H1 (cell line): ENCODE data around the gene FRRS1. TPM values are rescaled to one million over a fixed set of nuclear protein-coding genes. Genes with fewer than 3 reads are reported as not detected.

ENCODE experiments used
- CTCF ChIA-PET: fragments of 300-600 bp; sonication (Branson Sonifier 250); formaldehyde crosslinking; loops from one replicate; lab custom pipeline; 2021; ENCODE audit not compliant: partially characterized antibody; lab: Charles Lee
- POLR2A ChIA-PET: fragments of 300-600 bp; sonication (Branson Sonifier 250); formaldehyde crosslinking; loops from one replicate; lab custom pipeline; 2021; ENCODE audit warnings: inconsistent platforms; ENCODE audit not compliant: partially characterized antibody; lab: Charles Lee
- DNase-seq, 2 experiments: peaks; one replicate each; pipeline versions ENCODE4 v3.0.0 to v3.0.0-alpha.2; 2010 to 2022; ENCODE audit warnings: low spot score in 2 of 2, low read depth in 1 of 2, mixed read lengths in 1 of 2
- FAIRE-seq: peaks from 2 replicates; lab custom pipeline; 2011; peaks lifted over from hg19 to GRCh38; lab: Jason Lieb, UNC
- H2AFZ ChIP-seq: 2 replicates; pipeline ENCODE4 v1.8.1; 2012; ENCODE audit warnings: low read length, inconsistent platforms
- H2AK5ac ChIP-seq: 2 replicates; pipeline ENCODE4 v1.6.1; 2013; ENCODE audit warnings: low read depth, low read length
- H2BK120ac ChIP-seq: replicated peaks from 2 replicates; pipeline ENCODE3; 2013; ENCODE audit warnings: low read depth, low read length, inconsistent platforms
- H2BK12ac ChIP-seq: 2 replicates; pipeline ENCODE4 v1.6.1; 2013; ENCODE audit warnings: low read depth, low read length
- H2BK15ac ChIP-seq: 2 replicates; pipeline ENCODE4 v1.6.1; 2013; ENCODE audit warnings: low read length
- H2BK20ac ChIP-seq: 2 replicates; pipeline ENCODE4 v1.6.1; 2013; ENCODE audit warnings: low read length
- H2BK5ac ChIP-seq: 2 replicates; pipeline ENCODE4 v1.6.1; 2013; ENCODE audit warnings: low read depth, low read length
- H3K14ac ChIP-seq: 2 replicates; pipeline ENCODE4 v1.6.1; 2013; ENCODE audit warnings: inconsistent platforms; ENCODE audit not compliant: insufficient read length
- H3K18ac ChIP-seq: 2 replicates; pipeline ENCODE4 v1.6.1; 2013; ENCODE audit warnings: low read length; ENCODE audit errors: extremely low read depth
- H3K23ac ChIP-seq: 2 replicates; pipeline ENCODE4 v1.6.1; 2013; ENCODE audit warnings: inconsistent platforms; ENCODE audit not compliant: insufficient read length
- H3K23me2 ChIP-seq: 2 replicates; pipeline ENCODE4 v1.6.1; 2013; ENCODE audit warnings: low read depth, low read length
- H3K27ac ChIP-seq: 2 replicates; pipeline ENCODE4 v1.6.1; 2011; ENCODE audit warnings: low read depth, low read length, inconsistent platforms
- H3K27me3 ChIP-seq, 4 experiments: replicated peaks in 1 of 4; 1 replicate in 1 of 4; 2 replicates in 3 of 4; pipeline versions ENCODE4 v1.6.1 to v1.8.1; 2011 to 2013; ENCODE audit warnings: low read length in 3 of 4, mild to moderate bottlenecking in 3 of 4, inconsistent platforms in 2 of 4, mixed read lengths in 2 of 4, moderate library complexity in 1 of 4; ENCODE audit not compliant: control insufficient read depth in 3 of 4, insufficient read depth in 3 of 4; ENCODE audit errors: extremely low read depth in 1 of 4
- H3K36me3 ChIP-seq, 4 experiments: 2 replicates each; pipeline versions ENCODE4 v1.6.1 to v1.8.1; 2011 to 2013; ENCODE audit warnings: mild to moderate bottlenecking in 4 of 4, low read length in 3 of 4, moderate library complexity in 2 of 4, control low read depth in 1 of 4, inconsistent platforms in 1 of 4; ENCODE audit not compliant: insufficient read depth in 4 of 4, control insufficient read depth in 2 of 4
- H3K4ac ChIP-seq: replicated peaks from 2 replicates; pipeline ENCODE3; 2013; ENCODE audit warnings: low read length, low read depth, mixed read lengths, inconsistent platforms; ENCODE audit not compliant: insufficient read length
- H3K4me1 ChIP-seq, 4 experiments: replicated peaks in 1 of 4; 1 replicate in 1 of 4; 2 replicates in 3 of 4; pipeline versions ENCODE4 v1.6.1 to v1.8.1; 2011 to 2013; ENCODE audit warnings: low read length in 3 of 4, inconsistent platforms in 2 of 4, mixed read lengths in 1 of 4; ENCODE audit not compliant: insufficient read depth in 4 of 4, control insufficient read depth in 3 of 4
- H3K4me2 ChIP-seq, 2 experiments: 2 replicates each; pipeline versions ENCODE4 v1.6.1 to v1.8.1; 2011 to 2013; ENCODE audit warnings: low read depth in 2 of 2, low read length in 2 of 2, control low read depth in 1 of 2, inconsistent platforms in 1 of 2, mild to moderate bottlenecking in 1 of 2; ENCODE audit not compliant: insufficient read depth in 1 of 2
- H3K4me3 ChIP-seq, 4 experiments: fragments of 200-600, 300-600 bp in 1 of 4; sonication (generic), shearing (Covaris generic), sonication (Bioruptor Twin) in 1 of 4; 2 replicates each; pipeline versions ENCODE4 v1.5.1 to v1.8.1; 2011 to 2016; ENCODE audit warnings: low read length in 4 of 4, low read depth in 3 of 4, control low read depth in 2 of 4, inconsistent platforms in 2 of 4, mild to moderate bottlenecking in 2 of 4, mixed read lengths in 1 of 4, moderate library complexity in 1 of 4; ENCODE audit not compliant: insufficient read depth in 2 of 4; ENCODE audit errors: extremely low read depth in 1 of 4
- H3K56ac ChIP-seq: replicated peaks from 2 replicates; pipeline ENCODE3; 2013; ENCODE audit warnings: low read depth, mild to moderate bottlenecking, mixed read lengths, low read length, inconsistent platforms; ENCODE audit not compliant: insufficient read length
- H3K79me1 ChIP-seq: 2 replicates; pipeline ENCODE4 v1.6.1; 2013; ENCODE audit warnings: low read depth, low read length, control low read depth
- H3K79me2 ChIP-seq, 2 experiments: 2 replicates each; pipeline versions ENCODE4 v1.6.1 to v1.8.1; 2012 to 2013; ENCODE audit warnings: low read length in 2 of 2, mild to moderate bottlenecking in 2 of 2, inconsistent platforms in 1 of 2; ENCODE audit not compliant: insufficient read depth in 2 of 2, control insufficient read depth in 1 of 2
- H3K9ac ChIP-seq, 4 experiments: replicated peaks in 1 of 4; 1 replicate in 1 of 4; 2 replicates in 3 of 4; pipeline versions ENCODE4 v1.6.1 to v1.8.1; 2011 to 2013; ENCODE audit warnings: low read depth in 3 of 4, low read length in 3 of 4, control low read depth in 2 of 4, mild to moderate bottlenecking in 2 of 4, moderate library complexity in 2 of 4, inconsistent platforms in 1 of 4; ENCODE audit errors: extremely low read depth in 1 of 4
- H3K9me3 ChIP-seq, 2 experiments: 2 replicates each; pipeline versions ENCODE4 v1.6.1 to v1.8.1; 2012 to 2013; ENCODE audit warnings: mild to moderate bottlenecking in 2 of 2, moderate library complexity in 2 of 2, control low read depth in 1 of 2, inconsistent platforms in 1 of 2, low read depth in 1 of 2, low read length in 1 of 2, mixed read lengths in 1 of 2; ENCODE audit not compliant: insufficient read depth in 2 of 2
- H4K20me1 ChIP-seq, 2 experiments: replicated peaks in 1 of 2; 2 replicates each; pipeline versions ENCODE3 to v1.8.1; 2011 to 2013; ENCODE audit warnings: inconsistent platforms in 2 of 2, low read length in 2 of 2, mild to moderate bottlenecking in 1 of 2; ENCODE audit not compliant: insufficient read depth in 2 of 2, control insufficient read depth in 1 of 2
- H4K5ac ChIP-seq: 2 replicates; pipeline ENCODE4 v1.6.1; 2013; ENCODE audit warnings: low read length, low read depth, mixed read lengths, inconsistent platforms; ENCODE audit not compliant: insufficient read length
- H4K8ac ChIP-seq: 2 replicates; pipeline ENCODE4 v1.8.0; 2013; ENCODE audit warnings: mild to moderate bottlenecking, moderate library complexity, low read length, inconsistent platforms; ENCODE audit not compliant: insufficient read depth; ENCODE audit errors: extremely low read depth
- H4K91ac ChIP-seq: replicated peaks from 2 replicates; pipeline ENCODE3; 2013; ENCODE audit warnings: low read length, mixed read lengths, inconsistent platforms; ENCODE audit not compliant: insufficient read length
- ASH2L ChIP-seq: fragments of 200-600, 300-600 bp; sonication (generic); IDR thresholded peaks from one replicate; pipeline ENCODE4 v1.7.1; 2017; ENCODE audit warnings: low read length
- BCL11A ChIP-seq, 2 experiments: IDR thresholded peaks; one replicate each; pipeline ENCODE4 v1.6.1; 2011; ENCODE audit warnings: low read depth in 2 of 2, low read length in 2 of 2, mild to moderate bottlenecking in 2 of 2
- CHD2 ChIP-seq: IDR thresholded peaks from 2 replicates; pipeline ENCODE4 v1.6.1; 2012; ENCODE audit warnings: low read length, improper control_type of control experiment
- JUN ChIP-seq: IDR thresholded peaks from 2 replicates; pipeline ENCODE4 v1.6.1; 2011; ENCODE audit warnings: low read depth, mild to moderate bottlenecking, improper control_type of control experiment, low read length
- KDM1A ChIP-seq: fragments of 200-600, 300-600 bp; sonication (generic); IDR thresholded peaks from 2 replicates; pipeline ENCODE4 v1.7.1; 2016; ENCODE audit warnings: mild to moderate bottlenecking, low read length, borderline replicate concordance
- MAFK ChIP-seq: IDR thresholded peaks from 2 replicates; pipeline ENCODE4 v1.6.1; 2012; ENCODE audit warnings: low read depth, mild to moderate bottlenecking, improper control_type of control experiment, low read length
- NANOG ChIP-seq: IDR thresholded peaks from 2 replicates; pipeline ENCODE4 v1.6.1; 2011; ENCODE audit warnings: low read length, low read depth, mild to moderate bottlenecking, inconsistent platforms; ENCODE audit not compliant: insufficient read depth, poor library complexity, severe bottlenecking
- RAD21 ChIP-seq, 2 experiments: IDR thresholded peaks in 1 of 2; conservative IDR thresholded peaks in 1 of 2; 2 replicates each; pipeline ENCODE4 v1.6.1; 2011; ENCODE audit warnings: low read depth in 2 of 2, low read length in 2 of 2, improper control_type of control experiment in 1 of 2, inconsistent platforms in 1 of 2, mild to moderate bottlenecking in 1 of 2, moderate library complexity in 1 of 2
- RBBP5 ChIP-seq: IDR thresholded peaks from 2 replicates; pipeline ENCODE4 v1.7.1; 2012; ENCODE audit warnings: low read depth, mild to moderate bottlenecking, inconsistent platforms, low read length, moderate library complexity, borderline replicate concordance
- RFX5 ChIP-seq: IDR thresholded peaks from 2 replicates; pipeline ENCODE4 v1.6.1; 2011; ENCODE audit warnings: low read depth, low read length, improper control_type of control experiment, borderline replicate concordance
- RXRA ChIP-seq: IDR thresholded peaks from 2 replicates; pipeline ENCODE4 v1.6.1; 2011; ENCODE audit warnings: low read depth, mild to moderate bottlenecking, low read length, moderate library complexity; ENCODE audit not compliant: insufficient read depth
- SIX5 ChIP-seq: IDR thresholded peaks from 2 replicates; pipeline ENCODE4 v1.6.1; 2011; ENCODE audit warnings: mild to moderate bottlenecking, low read depth, low read length
- USF2 ChIP-seq: IDR thresholded peaks from 2 replicates; pipeline ENCODE4 v1.6.1; 2011; ENCODE audit warnings: low read length, improper control_type of control experiment
- WGBS, 2 experiments: shearing (Covaris generic) in 1 of 2; methylation state at CpG; one replicate each; pipeline versions ENCODE4 v1.1.6 to v1.1.7; 2013 to 2015; ENCODE audit warnings: low lambda C conversion rate in 2 of 2, mixed read lengths in 2 of 2, inconsistent platforms in 1 of 2, low coverage in 1 of 2, missing lambda C conversion rate in 1 of 2; ENCODE audit not compliant: insufficient replicate concordance in 2 of 2, insufficient coverage in 1 of 2, insufficient read length in 1 of 2; ENCODE audit errors: extremely low coverage in 1 of 2, missing lambda C conversion rate in 1 of 2; 5-methylcytosine and 5-hydroxymethylcytosine counted together
- polyA plus RNA-seq, 7 experiments: library from polyadenylated mRNA; depleted of rRNA in 3 of 7; stranded (reverse) in 5 of 7; unstranded in 2 of 7; fragments of >200 nt in 5 of 7; fragments of 200-250 nt in 2 of 7; gene quantifications; 1 replicate in 5 of 7; 2 replicates in 1 of 7; 4 replicates in 1 of 7; pipeline versions ENCODE4 v1.2.1 to v1.2.3, GENCODE V29; 2011 to 2013; ENCODE audit warnings: missing spikeins in 2 of 7, mixed read lengths in 2 of 7
- total RNA-seq: library from RNA; stranded (reverse); fragmentation: NEBNext Ultra II Directional; extraction: Animal tissue kit (Norgen Biotek cat#: 25700); gene quantifications from 2 replicates; pipeline ENCODE4 v1.2.1, GENCODE V29; 2021

The FRRS1 gene
- total and polyA plus RNA-seq, 2 of the 8 experiments (the other 6 are each of a cell fraction or from before 2014, with no cell fraction given) = 3.5 to 6.5 TPM

DNA sequence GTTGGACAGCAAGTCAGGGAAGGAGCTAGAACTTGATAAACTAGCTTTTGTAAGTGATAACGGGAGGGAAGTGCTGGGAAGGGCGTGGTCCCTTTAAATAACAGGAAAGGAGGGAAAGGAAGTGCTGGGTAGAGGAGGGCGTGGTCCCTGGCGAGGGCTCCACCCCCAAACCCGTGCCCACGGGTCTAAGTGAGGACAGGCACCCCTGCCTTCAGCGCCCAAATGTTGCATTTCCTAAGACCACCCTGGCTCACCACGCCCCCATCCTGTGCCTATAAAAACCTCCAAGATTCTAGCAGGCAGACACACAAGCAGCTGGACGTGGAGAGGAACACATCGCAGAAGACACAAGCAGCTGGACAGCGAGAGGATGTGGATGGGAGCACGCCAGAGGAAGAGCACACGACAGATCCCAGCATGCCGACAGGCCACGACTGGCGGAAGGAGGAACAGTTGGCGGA is 62.0 kb downstream of the FRRS1 start:
- Histone ChIP-seq H3K4me2 (no peak overlapping the region), H3K36me3 (no peaks in the 10 kb centered on the region), H3K14ac (no peak overlapping the region), H3K9ac (no peak overlapping the region), H3K23me2 (no peaks in the 10 kb centered on the region), H2BK120ac (no peak overlapping the region), H4K8ac (no peak overlapping the region), H2BK12ac (no peak overlapping the region), H3K4ac (no peak overlapping the region), H3K4me1 (no peaks in the 10 kb centered on the region), H4K20me1 (no peaks in the 10 kb centered on the region), H4K91ac (no peak overlapping the region), H2BK5ac (no peak overlapping the region), H2BK15ac (no peak overlapping the region), H3K27me3 (no peaks in the 10 kb centered on the region), H3K9me3 (peaks cover 2 to 4% of the 10 kb centered on the region in 2 experiments; a peak in 1 of 4 replicates), H2AK5ac (no peak overlapping the region), H3K56ac (no peak overlapping the region), H3K18ac (no peak overlapping the region), H3K23ac (no peak overlapping the region), H3K79me2 (no peaks in the 10 kb centered on the region), H3K79me1 (no peaks in the 10 kb centered on the region), H2BK20ac (0 out of 2 replicates have a peak overlapping the region, but pooled peaks have one; percentile 41), H4K5ac (no peak overlapping the region), H3K27ac (no peak overlapping the region), H3K4me3 (no peak overlapping the region), H2AFZ (no peak overlapping the region)
- ChIA-PET CTCF (interaction anchor here (0.6 to 4.3 kb wide), 15 partner anchors 12 to 705 kb away, joined by 3 to 24 read pairs (median 3); no protein-coding TSS in a partner anchor), POLR2A (interaction anchor here (0.6 kb wide), 1 partner anchor 902 kb away, joined by 3 read pairs; no protein-coding TSS in a partner anchor)
- FAIRE-seq = no peak
- 92% methylated on average over 17 of the region's 17 CpGs; no CpG with 5 or more reads in 1 of the 2 experiments for WGBS, 2 experiments
- DNase-seq = no peak
- no peak for TF ChIP-seq CHD2
- no peak for TF ChIP-seq JUN
- TF ChIP-seq KDM1A = no peak
- TF ChIP-seq RXRA = no peak
- TF ChIP-seq BCL11A (IDR thresholded peaks at IDR 0.05; ENCODE audit: low read depth in 2 of 2, low read length in 2 of 2) = no peak
- TF ChIP-seq NANOG = no peak
- no peak for TF ChIP-seq USF2
- TF ChIP-seq RBBP5 = no peak
- no peak for TF ChIP-seq RFX5
- no peak for TF ChIP-seq ASH2L
- no peak for TF ChIP-seq RAD21 (IDR thresholded peaks at IDR 0.05 in 1 of 2, conservative IDR thresholded peaks at IDR 0.05 in 1 of 2; ENCODE audit: low read depth in 2 of 2, low read length in 2 of 2)
- no peak for TF ChIP-seq SIX5
- TF ChIP-seq MAFK = no peak
